Suprapubic skin (tissue), 4 donors: ENCODE results near the gene RALGDS. TPM values are rescaled to one million over a fixed set of nuclear protein-coding genes. Genes with fewer than 3 reads are reported as not detected.

Experiments
- DNase-seq, 2 donors: peaks; one replicate each; pipeline ENCODE4 v3.0.0-alpha.2; 2019; ENCODE audit warnings: low spot score in 2 of 2
- H3K27ac ChIP-seq: fragments of 200-600 bp; sonication (generic); one replicate; pipeline ENCODE4 v1.5.1; 2019
- H3K27me3 ChIP-seq: fragments of 200-600 bp; sonication (generic); one replicate; pipeline ENCODE4 v1.5.1; 2019
- H3K36me3 ChIP-seq: fragments of 200-600 bp; sonication (generic); one replicate; pipeline ENCODE4 v1.5.1; 2019
- H3K4me1 ChIP-seq: fragments of 200-600 bp; sonication (generic); one replicate; pipeline ENCODE4 v1.5.1; 2019
- H3K4me3 ChIP-seq: fragments of 200-600 bp; sonication (generic); one replicate; pipeline ENCODE4 v1.5.1; 2019; ENCODE audit warnings: mild to moderate bottlenecking
- H3K9me3 ChIP-seq: fragments of 200-600 bp; sonication (generic); one replicate; pipeline ENCODE4 v1.5.1; 2019
- CTCF ChIP-seq, 2 donors: fragments of 200-600 bp in 1 of 2; fragments of 450-650 bp in 1 of 2; sonication (generic) in 1 of 2; IDR thresholded peaks; one replicate each; pipeline ENCODE4 v1.5.1; 2016 to 2019; ENCODE audit warnings: antibody characterized with exemption in 2 of 2, mild to moderate bottlenecking in 1 of 2, moderate library complexity in 1 of 2
- EP300 ChIP-seq: sonication (generic); formaldehyde crosslinking; IDR thresholded peaks from one replicate; pipeline ENCODE4 v1.6.1; 2017; ENCODE audit warnings: antibody characterized with exemption
- POLR2A ChIP-seq, 2 donors: fragments of 450-650 bp; IDR thresholded peaks; one replicate each; pipeline ENCODE4 v1.6.1; 2017; ENCODE audit warnings: antibody characterized with exemption in 2 of 2, mild to moderate bottlenecking in 2 of 2, moderate library complexity in 2 of 2
- POLR2AphosphoS5 ChIP-seq, 3 donors: sonication (generic); formaldehyde crosslinking; IDR thresholded peaks; one replicate each; pipeline ENCODE4 v1.6.1; 2017; ENCODE audit warnings: antibody characterized with exemption in 3 of 3
- WGBS: methylation state at CpG from one replicate; pipeline ENCODE4 v1.1.5; 2018; 5-methylcytosine and 5-hydroxymethylcytosine counted together
- total RNA-seq, 4 donors: library from RNA; depleted of rRNA; stranded (reverse); fragments of >200 nt; gene quantifications; one replicate each; pipeline ENCODE4 v1.1.0, GENCODE V29; 2016

The RALGDS gene
- total RNA-seq, 4 donors from 2014 or later = 173 to 244 (median 212) TPM

GRCh38 chr9:133056533-133056932 lies 64.5 kb downstream of the RALGDS start:
- peaks cover 41% of the 10 kb centered on the region for H3K4me1 ChIP-seq
- peak in 1 of 2 donors; percentile 40 for DNase-seq
- no peak overlapping the region for H3K4me3 ChIP-seq
- no peaks in the 10 kb centered on the region for H3K9me3 ChIP-seq
- 35% methylated on average over 4 of the region's 13 CpGs for WGBS
- peak overlapping the region; percentile 76 for H3K27ac ChIP-seq
- H3K36me3 ChIP-seq = peaks cover 67% of the 10 kb centered on the region
- H3K27me3 ChIP-seq = no peaks in the 10 kb centered on the region
- TF ChIP-seq POLR2A (IDR thresholded peaks at IDR 0.05) = no peak
- TF ChIP-seq CTCF (IDR thresholded peaks at IDR 0.05) = no peak
- peak in 1 of 3 donors; percentile 55 for TF ChIP-seq POLR2AphosphoS5 (IDR thresholded peaks at IDR 0.05)
- no peak for TF ChIP-seq EP300

- 90% methylated on average over 15 of the region's 17 CpGs for WGBS
- no peak overlapping the region for H3K4me3 ChIP-seq
- no peaks in the 10 kb centered on the region for H3K27me3 ChIP-seq
- H3K9me3 ChIP-seq = no peaks in the 10 kb centered on the region
- peaks cover 35% of the 10 kb centered on the region for H3K4me1 ChIP-seq
- H3K36me3 ChIP-seq = peaks cover 73% of the 10 kb centered on the region
- H3K27ac ChIP-seq = peak overlapping the region; percentile 49
- TF ChIP-seq POLR2A (IDR thresholded peaks at IDR 0.05) (no peak), EP300 (no peak), POLR2AphosphoS5 (IDR thresholded peaks at IDR 0.05) (no peak), CTCF (IDR thresholded peaks at IDR 0.05) (no peak)
- DNase-seq = peak in 1 of 2 donors; percentile 25
Observed at GRCh38 chr9:133055788-133056420, 65.1 kb downstream of the RALGDS start.

GRCh38 chr9:133054966-133055365 lies 66.1 kb downstream of the RALGDS start:
- Histone ChIP-seq H3K36me3 (peaks cover 82% of the 10 kb centered on the region), H3K27me3 (no peaks in the 10 kb centered on the region), H3K4me1 (peaks cover 28% of the 10 kb centered on the region), H3K9me3 (no peaks in the 10 kb centered on the region), H3K4me3 (no peak overlapping the region), H3K27ac (peak overlapping the region; percentile 49)
- DNase-seq = peak in 1 of 2 donors; percentile 62
- TF ChIP-seq CTCF (IDR thresholded peaks at IDR 0.05) = no peak
- no peak for TF ChIP-seq POLR2AphosphoS5 (IDR thresholded peaks at IDR 0.05)
- no peak for TF ChIP-seq POLR2A (IDR thresholded peaks at IDR 0.05)
- no peak for TF ChIP-seq EP300
- 53% methylated on average over 6 of the region's 16 CpGs for WGBS

- TF ChIP-seq POLR2A (IDR thresholded peaks at IDR 0.05) = no peak
- TF ChIP-seq CTCF (IDR thresholded peaks at IDR 0.05) = no peak
- TF ChIP-seq POLR2AphosphoS5 (IDR thresholded peaks at IDR 0.05) = no peak
- no peak for TF ChIP-seq EP300
- peaks cover 88% of the 10 kb centered on the region for H3K36me3 ChIP-seq
- no peaks in the 10 kb centered on the region for H3K27me3 ChIP-seq
- peaks cover 22% of the 10 kb centered on the region for H3K4me1 ChIP-seq
- H3K27ac ChIP-seq = no peak overlapping the region
- 85% methylated on average over 14 of the region's 24 CpGs for WGBS
- DNase-seq = peak in 1 of 2 donors; percentile 63
- H3K4me3 ChIP-seq = no peak overlapping the region
- no peaks in the 10 kb centered on the region for H3K9me3 ChIP-seq
Observed at GRCh38 chr9:133054194-133054890, 66.7 kb downstream of the RALGDS start.

GRCh38 chr9:133051966-133052539 lies 69.0 kb downstream of the RALGDS start:
- peaks cover 12% of the 10 kb centered on the region for H3K4me1 ChIP-seq
- TF ChIP-seq POLR2AphosphoS5 (IDR thresholded peaks at IDR 0.05) (no peak), EP300 (no peak), POLR2A (IDR thresholded peaks at IDR 0.05) (no peak), CTCF (IDR thresholded peaks at IDR 0.05) (no peak)
- no peak overlapping the region for H3K4me3 ChIP-seq
- H3K9me3 ChIP-seq = no peaks in the 10 kb centered on the region
- no peak overlapping the region for H3K27ac ChIP-seq
- 91% methylated on average over 8 of the region's 9 CpGs for WGBS
- H3K27me3 ChIP-seq = no peaks in the 10 kb centered on the region
- H3K36me3 ChIP-seq = peaks cover 89% of the 10 kb centered on the region
- peak in 1 of 2 donors; percentile 48 for DNase-seq
